ENCODE results near the gene LPCAT1.

DNA sequence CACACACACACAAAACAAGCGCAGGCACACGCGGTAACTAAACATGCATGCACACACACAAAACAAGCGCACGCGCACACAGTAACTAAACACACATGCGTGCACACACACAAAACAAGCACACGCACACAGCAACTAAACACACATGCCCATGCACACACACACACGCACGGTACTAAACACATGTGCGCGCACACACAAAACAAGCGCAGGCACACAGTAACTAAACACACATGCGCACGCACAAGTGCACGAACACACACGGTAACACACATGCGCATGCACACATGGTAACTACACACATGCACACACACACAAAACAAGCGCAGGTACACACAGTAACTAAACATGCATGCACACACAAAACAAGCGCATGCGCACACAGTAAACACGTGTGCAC is 58.6 kb downstream of the LPCAT1 start:
- TF ChIP-seq, protein P1, sequence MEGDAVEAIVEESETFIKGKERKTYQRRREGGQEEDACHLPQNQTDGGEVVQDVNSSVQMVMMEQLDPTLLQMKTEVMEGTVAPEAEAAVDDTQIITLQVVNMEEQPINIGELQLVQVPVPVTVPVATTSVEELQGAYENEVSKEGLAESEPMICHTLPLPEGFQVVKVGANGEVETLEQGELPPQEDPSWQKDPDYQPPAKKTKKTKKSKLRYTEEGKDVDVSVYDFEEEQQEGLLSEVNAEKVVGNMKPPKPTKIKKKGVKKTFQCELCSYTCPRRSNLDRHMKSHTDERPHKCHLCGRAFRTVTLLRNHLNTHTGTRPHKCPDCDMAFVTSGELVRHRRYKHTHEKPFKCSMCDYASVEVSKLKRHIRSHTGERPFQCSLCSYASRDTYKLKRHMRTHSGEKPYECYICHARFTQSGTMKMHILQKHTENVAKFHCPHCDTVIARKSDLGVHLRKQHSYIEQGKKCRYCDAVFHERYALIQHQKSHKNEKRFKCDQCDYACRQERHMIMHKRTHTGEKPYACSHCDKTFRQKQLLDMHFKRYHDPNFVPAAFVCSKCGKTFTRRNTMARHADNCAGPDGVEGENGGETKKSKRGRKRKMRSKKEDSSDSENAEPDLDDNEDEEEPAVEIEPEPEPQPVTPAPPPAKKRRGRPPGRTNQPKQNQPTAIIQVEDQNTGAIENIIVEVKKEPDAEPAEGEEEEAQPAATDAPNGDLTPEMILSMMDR (IDR thresholded peaks at IDR 0.05): no peak
- TF ChIP-seq POLR2A (IDR thresholded peaks at IDR 0.05): no peak
